NT2/D1 (cell line): ENCODE data around the gene PIGL.

ENCODE experiments used
- SUZ12 ChIP-seq: IDR thresholded peaks from 2 replicates; pipeline ENCODE4 v1.6.1; 2011; ENCODE audit not compliant: insufficient read length, insufficient read depth; ENCODE audit errors: extremely low read depth
- YY1 ChIP-seq: IDR thresholded peaks from 2 replicates; pipeline ENCODE4 v1.6.1; 2011; ENCODE audit not compliant: insufficient read length, insufficient read depth
- ZNF274 ChIP-seq: IDR thresholded peaks from 2 replicates; pipeline ENCODE4 v1.6.1; 2011; ENCODE audit warnings: mild to moderate bottlenecking, low read depth, low read length

DNA sequence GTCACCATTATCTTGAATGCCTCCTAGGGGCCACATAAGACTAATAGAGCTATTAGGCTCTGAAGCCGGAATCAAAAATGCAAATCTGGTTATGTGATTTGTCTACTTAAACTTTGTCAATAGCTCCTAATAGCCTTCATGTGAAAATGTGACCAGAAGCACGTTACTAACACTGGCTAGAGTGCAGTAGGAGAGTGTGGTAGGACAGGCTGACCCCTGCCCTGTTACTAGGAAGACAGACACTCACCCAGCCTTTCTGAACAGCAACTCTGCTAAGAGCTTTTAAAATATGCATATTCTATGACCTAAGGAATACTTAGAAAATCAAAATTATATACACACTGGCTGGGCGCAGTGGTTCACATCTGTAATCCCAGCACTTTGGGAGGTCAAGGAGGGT lies 110.0 kb downstream of the PIGL start:
- TF ChIP-seq ZNF274 (no peak), YY1 (no peak), SUZ12 (no peak)
